ENCODE data around the gene USP6NL.
A peak's percentile ranks its signal among the peaks of the same experiment; 100 is the strongest.
"Not testable (repeated sequence)": the region's sequence is repeated elsewhere in the genome, so short reads cannot be mapped to it uniquely, and the experiment has no call there.

Gene USP6NL

DNA sequence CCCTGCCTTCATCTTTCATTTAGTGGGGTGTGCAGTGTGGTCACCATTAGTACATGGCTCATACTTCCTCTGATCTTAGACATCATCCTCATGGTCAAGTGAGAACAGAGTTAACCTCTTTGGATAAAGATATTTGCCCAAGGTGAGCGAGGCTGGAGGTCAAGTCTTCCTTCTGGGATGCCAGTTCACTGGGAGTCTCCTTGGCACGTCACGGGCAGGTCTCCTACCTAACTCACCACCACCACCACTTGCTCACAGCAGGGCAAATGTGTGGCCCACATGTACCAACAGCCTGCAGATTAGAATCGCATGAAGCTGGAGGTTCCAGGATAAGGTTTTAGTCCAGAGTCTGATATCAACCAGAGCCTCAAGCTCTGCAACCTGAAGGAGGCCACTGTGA lies 164.6 kb downstream of the USP6NL start:
- no peak for DNase-seq (ENCODE audit: low read depth, low spot score)

DNA sequence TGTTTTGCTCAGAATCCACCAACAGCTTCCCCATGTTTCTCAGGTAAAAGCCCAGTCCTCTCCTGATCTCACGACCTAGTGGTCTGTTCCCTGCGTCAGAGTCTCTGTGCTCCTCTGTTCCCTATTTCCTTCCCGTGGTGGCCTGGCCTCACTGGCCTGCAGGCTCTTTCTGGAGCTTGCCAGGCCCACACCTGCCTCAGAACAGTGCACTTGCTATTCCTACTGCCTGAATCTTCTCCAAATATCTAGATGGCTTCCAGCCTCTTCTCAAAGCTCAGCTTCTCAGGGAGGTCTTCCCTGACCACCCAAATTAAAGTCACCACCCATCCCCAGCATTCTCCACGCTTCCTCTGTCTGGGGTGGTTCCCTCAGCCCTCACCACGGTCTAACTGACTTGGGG lies 165.3 kb downstream of the USP6NL start:
- DNase-seq (ENCODE audit: low read depth, low spot score): no peak

DNA sequence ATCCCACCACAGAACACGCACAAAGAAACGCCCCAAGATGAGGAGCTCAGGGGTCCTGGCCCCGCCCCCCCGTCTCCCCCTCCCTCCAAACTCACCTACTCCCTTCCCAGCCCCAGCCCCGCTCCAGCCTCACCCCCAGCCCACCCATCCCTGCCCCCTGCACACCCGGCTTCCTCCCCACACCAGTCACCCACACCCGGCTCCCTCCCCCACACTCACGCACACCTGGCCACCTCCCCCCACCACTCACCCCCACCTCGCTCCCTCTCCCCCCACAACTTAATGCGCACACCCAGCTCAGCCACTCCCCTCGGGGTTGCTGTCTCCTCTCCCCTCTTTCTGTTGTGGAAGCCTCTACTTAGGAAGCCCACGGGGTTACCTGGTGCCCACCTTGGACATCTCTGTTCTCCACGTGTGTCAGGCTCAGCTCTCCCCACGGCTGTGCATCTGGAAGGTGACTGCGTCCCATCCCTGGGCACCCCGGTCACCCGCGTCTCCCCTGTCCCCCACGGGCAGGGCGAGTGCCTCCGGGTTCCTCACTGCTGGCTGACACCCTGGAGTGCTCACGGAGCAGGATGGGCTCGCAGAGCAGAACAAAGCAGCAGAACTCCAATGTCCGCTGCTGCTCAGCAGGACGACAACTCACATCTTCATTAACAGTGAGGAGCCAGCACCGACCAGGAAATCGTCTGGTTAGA lies 166.8 kb downstream of the USP6NL start:
- DNase-seq (ENCODE audit: low read depth, low spot score): no peak

DNA sequence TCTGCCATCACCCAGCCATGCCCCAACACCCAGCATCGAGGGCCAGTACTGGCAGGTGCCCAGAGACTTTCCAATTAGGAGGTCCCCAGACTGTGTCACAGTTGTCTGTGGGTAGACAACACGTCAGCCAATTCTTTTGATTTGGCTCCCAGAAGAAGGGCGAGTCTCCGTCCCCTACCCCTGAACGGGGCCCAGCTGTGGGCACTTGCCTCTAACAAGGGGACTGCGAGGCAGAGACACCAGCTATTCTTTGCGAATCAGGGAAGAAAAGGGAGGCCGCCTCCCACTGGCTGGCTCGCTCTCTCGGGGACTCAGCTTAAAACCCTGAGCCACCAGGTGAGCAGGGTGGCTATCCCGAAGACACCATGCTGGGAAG lies 167.3 kb downstream of the USP6NL start:
- DNase-seq (ENCODE audit: low read depth, low spot score): no peak

DNA sequence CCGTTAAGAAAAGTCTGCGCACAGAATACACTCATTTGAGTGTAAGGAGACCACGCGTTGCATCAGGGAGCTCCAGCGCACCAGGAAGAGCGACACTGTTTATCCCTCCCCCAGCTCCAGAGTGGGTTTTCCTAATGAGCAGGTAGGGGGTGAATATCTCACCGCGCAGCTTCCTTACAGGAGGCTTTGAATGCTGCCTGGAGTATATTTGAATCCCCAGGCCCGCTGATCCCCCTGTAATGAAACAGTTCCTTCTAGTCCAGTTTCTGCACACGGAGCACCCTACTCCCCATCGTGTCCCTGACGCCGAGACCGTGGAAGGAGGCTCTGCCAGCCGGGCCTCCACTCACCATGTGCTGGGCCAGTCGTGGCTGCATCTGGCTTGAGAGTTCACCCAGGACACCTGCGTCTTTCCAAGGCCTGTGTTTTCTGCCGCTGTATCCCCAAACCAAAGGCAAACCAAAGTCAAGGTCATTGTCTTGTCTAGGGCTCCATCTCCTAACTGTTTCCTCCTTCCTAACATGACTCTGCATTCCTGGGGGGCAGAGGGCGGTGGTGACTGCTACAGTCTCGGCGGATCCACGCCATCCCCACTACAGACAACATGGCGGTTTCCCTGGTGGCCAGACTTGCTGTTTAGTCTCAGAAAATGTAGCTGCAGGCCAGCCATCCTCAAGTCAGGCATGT lies 167.8 kb downstream of the USP6NL start:
- no peak for DNase-seq (ENCODE audit: low read depth, low spot score)

DNA sequence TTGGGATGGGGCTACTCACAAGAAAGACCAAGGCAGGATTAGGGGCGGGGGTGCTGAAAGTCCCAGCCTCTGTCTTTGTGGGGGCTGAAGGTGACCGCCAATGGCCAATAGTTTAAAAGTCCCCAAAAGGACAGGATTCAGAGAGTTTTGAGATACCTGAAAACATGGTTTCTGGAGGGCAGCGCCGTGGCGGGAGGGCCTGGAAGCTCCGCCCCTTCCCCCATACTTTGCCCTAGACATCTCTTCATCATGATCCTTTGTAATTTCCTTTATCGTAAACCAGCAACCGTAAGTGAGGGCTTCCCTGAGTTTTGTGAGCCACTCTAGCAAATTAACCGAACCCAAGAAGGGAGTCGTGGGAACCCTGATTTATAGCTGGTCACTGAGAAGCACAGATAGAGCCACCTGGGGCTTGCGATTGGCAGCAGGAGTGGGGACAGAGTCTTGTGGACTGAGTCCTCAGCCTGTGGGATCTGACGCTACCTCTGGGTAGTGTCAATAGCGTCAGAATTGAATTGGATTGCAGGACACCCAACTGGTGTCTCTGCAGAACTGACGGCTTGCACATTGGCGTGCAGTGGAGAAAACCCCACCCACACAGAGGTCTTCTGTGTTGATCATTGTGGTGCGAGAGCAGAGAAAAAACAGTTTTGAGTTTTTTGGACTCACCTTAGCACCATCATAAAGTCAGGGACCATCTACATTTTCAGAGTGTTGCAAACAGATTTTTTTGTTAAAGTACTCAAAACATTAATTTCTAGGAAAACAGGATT lies 169.3 kb downstream of the USP6NL start:
- no peak for DNase-seq (ENCODE audit: low read depth, low spot score)

DNA sequence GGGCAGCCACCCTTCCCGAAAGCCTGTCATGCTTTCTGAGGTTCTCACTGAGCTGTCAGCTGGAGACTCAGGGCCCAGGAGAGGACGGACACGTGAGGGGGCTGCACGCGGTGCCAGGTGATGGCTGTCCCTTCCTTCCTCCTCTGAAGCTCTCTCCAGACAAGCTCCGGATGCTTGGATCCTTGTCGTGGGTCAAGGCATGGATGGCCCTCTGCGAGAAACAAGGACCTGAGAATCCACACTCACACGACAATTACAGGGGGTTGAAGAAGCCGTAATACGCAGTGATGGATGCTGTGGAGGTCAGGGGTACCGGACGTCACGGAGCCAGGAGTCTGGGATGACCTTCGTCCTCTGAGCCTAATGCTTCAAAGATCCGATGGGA lies 170.3 kb downstream of the USP6NL start:
- no peak for DNase-seq (ENCODE audit: low read depth, low spot score)

DNA sequence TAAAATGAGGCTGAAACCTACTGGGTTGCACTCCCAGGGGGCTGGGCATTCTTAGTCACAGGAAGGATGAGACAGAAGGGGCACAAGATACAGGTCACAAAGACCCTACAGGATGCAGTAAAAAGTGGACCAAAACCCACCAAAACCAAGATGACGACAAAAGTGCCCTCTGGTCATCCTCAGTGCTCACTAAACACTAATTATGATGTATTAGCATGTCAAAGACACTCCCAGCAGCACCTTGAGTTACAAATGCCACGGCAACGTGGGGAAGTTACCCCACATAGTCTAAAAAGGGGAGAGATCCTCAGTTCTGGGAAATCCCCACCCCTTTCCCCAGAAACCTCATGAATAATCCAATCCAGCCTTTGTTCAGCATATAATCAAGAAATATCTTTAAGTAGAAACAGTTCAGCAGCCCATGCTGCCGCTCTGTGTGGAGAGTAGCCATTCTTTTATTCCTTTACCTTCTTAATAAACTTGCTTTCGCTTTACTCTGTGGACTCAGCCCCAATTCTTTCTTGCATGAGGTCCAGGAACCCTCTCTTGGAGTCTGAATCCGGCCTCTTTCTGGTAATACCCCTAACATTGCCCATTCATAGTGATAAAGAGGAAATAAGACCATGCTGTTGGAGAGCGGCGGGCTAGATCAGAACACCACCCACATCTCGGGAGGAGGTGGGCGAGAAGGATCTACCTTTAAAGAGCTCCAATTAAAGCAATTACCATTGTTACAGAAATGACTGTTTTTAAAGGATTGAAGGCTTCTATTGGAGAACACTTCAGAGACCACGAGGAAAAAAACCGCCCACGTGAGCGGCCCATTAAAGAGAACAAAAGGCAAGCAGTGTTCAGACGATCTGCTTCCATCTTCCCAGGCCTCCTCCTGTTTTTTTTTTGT lies 170.9 kb downstream of the USP6NL start:
- no peak for DNase-seq (ENCODE audit: low read depth, low spot score)

DNA sequence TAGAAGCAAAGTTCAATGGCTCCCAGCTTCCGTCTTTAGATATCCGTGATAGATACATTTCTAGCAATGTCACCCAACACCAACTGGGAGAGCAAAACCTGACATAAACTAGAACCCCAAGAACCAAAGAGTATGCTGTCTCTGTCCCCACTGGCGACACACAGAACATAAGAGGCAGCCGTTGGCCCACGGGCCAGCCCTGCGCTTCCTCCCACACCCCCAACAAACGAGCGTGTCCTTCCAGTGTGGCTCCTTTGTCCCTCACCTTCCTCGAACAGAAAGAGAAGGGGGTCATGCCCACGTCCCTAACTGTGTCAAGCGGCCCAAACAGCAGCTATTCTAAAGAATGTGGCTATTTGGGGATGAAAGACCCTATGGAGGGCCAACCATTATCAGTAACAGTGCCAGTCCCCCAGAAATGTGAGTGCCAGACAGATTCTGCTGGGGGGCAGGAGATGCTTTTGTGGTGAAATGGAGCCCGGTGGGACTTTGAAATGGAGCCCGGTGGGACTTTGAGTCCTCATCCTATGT lies 171.9 kb downstream of the USP6NL start:
- DNase-seq (ENCODE audit: low read depth, low spot score): no peak

DNA sequence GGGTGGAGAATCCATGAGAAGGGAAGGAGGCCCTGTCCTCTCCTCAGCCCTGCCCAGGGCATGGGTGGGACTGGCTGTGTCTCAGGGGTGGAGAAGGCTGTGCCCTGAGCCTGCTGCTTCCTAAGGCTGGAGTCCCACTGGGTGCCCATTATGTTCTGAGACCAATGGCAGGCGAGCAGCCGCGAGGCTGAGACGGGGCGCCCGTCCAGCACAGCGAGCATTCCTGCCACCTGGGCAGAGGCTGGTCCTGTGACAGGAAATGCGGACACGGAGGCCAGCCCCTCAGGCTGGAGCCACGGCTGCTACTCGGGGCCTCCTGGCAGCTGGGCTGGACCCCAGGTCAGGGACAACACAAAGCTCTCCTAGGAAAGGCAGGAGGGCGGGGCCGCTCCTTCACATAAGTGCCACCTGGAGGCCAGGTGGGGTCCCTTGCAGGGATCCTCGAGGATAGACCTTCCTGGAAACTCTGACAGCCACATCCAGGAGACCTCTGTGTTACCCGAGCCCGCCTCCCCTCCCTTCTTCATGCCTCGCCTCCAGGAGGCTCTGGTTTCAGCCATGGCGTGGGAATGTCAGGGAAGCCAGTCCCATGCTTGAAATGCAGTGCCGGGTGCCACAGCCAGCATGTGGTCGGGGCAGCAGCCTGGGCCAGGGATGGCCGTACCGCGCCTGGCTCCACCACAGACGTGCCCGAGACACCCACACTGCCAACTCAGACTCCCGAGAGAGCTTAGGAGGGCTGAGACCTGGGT lies 173.9 kb downstream of the USP6NL start:
- no peak for DNase-seq (ENCODE audit: low read depth, low spot score)

DNA sequence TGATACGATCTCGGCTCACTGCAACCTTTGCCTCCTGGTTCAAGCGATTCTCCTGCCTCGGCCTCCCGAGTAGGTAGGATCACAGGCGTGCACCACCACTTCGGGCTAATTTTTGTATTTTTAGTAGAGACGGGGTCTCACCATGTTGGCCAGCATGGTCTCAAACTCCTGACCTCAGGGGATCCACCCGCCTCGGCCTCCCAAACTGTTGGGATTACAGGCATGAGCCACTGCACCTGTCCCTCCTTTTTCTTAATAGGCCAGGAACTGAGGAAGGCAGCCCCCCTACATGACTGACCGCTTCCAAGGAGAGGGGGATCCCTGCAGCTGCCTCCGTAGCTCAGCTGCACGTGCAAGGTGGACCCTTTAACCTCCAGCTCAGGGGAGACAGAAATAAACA lies 175.0 kb downstream of the USP6NL start:
- DNase-seq (ENCODE audit: low read depth, low spot score): not testable (repeated sequence)

DNA sequence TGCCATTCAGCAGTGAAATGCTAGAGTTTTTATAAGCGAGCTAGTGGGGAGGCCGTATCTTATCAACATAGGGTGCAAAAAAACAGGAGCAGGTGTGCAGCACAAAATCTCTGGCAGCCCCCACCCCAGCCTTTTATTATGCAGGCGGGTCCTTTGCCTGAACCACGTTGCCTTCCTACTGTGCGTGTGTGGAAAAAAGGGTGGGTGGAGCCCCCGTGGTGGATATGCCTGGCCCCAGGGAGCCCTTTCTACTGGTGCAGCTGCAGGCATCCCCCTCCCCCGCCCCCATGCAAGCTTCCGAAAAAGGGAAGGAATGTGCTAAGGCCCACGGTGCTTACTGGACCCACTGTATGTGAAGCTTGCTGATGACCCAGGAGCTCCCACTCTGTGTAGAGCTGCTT lies 175.9 kb downstream of the USP6NL start:
- DNase-seq (ENCODE audit: low read depth, low spot score): no peak

DNA sequence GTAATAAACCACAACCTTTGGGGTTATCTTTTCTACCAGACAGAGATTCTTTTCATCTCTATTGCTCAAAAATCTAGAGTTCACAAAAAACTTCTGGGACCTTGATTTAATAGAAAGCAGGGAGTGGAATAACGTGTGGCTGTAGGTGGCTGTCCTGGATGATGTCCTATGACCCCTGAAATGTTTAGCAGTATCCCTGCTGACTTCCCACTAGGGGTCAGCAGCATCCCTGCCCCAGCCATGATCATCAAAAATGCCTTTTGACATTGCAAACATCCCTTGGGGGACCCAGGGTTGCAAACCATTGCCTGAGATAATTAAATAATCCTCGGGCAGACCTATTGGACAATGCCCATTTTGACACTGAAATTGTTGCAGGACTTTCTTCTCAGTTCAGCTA lies 177.1 kb downstream of the USP6NL start:
- no peak for DNase-seq (ENCODE audit: low read depth, low spot score)

DNA sequence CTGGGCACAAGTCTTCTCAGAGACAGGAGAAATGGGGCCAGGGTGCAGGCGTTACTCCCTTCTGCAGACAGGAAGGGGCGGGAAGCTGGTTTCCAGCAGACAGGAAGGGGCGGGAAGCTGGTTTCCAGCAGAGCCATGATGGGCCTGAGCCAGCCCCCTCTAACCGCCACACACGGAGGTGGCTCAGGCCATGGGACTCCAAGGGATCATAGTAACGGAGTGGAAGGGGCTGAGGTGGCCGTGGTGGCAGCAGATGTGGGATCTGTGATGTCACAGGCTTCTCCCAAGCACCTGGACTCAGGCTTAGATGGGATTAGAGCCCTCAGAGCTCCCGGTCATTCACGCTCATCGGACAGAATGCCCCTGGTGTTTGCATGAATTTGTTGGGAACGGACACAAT lies 177.8 kb downstream of the USP6NL start:
- no peak for DNase-seq (ENCODE audit: low read depth, low spot score)

DNA sequence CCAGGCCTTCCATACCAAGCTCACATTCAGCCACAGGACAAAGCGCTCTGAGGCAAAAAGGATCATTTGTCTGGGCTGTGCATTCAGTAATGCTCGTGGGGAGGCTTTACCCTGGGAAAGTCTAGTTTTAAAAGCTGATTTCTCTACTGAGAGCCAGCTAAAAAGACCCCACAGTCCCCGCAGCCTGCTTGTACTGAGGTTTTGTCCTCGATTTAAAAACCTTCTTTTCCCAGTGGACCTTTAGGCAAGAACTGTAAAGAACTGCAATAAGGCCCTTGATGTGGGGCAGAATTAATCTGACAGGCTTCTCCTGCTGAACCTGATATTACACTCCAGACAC lies 180.3 kb downstream of the USP6NL start:
- no peak for DNase-seq (ENCODE audit: low read depth, low spot score)

DNA sequence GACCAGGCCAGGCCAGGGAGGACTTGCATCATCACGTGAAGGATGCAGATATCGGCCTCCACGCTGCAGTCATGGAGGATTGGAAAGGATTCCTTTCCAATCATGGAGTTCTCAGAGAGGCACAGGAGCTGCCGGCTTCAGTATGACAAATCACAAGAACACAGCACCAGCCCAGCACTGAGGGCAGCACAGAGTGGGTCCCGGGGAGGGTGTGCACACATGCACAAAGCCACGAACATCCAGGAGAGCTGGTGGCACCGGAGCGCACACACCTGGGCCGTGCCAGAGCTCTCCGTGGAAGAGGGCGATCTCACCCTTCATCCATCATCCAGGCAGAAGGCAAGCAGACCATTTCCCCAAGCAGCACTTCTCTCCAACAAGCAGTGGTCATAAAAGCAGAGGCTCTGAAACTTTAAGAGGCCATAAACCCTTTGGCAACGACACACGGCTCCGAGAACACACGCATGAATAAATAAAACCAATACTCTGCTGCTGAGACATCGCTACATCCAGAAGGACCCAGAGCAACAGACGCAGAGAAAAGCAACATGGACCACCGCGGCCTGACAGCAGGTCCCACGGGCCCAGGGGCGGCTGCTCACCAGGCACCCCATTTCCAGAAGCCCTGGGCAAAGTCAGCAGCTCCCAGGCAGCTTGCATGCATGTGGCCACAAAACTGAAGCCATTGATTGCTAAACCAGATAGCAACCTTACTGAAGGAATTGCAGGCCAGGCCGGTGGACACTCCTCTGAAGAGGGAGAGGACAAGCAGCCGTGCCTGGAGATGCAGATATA lies 180.8 kb downstream of the USP6NL start:
- DNase-seq (ENCODE audit: low read depth, low spot score): no peak

DNA sequence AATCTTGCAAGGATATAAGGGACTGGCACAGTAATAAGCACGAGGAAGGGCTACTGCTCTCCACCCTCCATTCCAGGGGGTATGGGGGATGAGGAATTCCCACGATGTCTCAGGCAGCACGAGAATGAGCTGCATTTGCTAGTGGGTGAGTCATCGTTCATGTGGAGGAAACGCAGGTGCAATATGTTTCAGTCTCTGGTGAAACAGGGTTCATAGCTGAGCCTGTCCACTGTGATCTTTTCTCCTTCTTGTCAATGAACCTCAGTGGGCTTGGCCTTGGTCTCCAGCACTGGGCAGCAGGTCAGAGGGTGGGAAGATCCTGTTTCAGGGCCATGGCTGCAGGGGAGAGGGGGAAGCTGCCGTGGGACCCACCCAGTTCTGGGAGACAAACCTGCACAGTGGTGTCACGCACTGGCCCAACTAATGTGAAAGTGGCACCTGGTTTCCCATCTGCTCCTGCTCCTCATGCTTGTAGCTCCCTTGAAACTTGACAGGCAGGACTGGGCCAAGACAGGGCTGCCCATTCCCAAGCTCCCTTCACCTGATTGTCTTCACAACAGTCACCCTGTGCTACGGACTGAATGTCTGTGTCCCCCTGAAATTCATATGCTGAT lies 181.9 kb downstream of the USP6NL start:
- DNase-seq (ENCODE audit: low read depth, low spot score): no peak

DNA sequence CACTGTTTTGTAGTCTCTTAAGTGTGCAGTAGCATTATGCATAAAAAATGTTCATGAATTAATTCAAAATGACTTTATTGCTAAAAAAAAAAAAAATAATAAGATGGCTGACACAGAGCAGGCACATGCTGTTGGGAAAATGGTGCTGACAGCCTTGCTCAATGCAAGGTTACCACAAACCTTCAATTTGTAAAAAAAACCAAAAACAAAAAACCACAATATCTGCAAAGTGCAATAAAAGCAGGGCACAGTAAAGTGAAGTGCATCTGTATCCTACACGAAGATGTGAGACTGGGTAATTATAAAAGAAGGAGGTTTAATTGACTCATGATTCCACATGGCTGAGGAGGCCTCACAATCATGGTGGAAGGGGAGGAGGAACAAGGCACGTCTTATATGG lies 185.8 kb downstream of the USP6NL start:
- no peak for DNase-seq (ENCODE audit: low read depth, low spot score)

DNA sequence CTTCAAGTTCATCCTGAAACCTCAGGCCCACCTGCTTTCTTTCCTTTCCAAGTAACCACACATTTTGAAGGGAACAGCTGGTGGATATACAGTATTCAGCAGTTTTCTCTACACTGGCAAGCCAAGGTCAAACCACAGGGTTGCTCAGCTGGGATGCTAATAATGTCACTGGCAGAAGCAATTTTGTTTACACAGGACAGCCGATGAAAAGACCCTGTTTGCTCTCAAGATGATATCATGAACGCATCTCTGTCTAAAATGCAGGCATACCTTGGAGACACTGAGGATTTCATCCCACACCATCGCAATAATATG lies 186.2 kb downstream of the USP6NL start:
- peak; percentile 15 for DNase-seq (ENCODE audit: low read depth, low spot score)
